ENCODE data around the gene TMEM219. TPM values are rescaled to one million over a fixed set of nuclear protein-coding genes. Genes with fewer than 3 reads are reported as not detected.

The TMEM219 gene
- total RNA-seq, 1 donor from 2014 or later = 88.0 TPM

- TF ChIP-seq, protein P1, sequence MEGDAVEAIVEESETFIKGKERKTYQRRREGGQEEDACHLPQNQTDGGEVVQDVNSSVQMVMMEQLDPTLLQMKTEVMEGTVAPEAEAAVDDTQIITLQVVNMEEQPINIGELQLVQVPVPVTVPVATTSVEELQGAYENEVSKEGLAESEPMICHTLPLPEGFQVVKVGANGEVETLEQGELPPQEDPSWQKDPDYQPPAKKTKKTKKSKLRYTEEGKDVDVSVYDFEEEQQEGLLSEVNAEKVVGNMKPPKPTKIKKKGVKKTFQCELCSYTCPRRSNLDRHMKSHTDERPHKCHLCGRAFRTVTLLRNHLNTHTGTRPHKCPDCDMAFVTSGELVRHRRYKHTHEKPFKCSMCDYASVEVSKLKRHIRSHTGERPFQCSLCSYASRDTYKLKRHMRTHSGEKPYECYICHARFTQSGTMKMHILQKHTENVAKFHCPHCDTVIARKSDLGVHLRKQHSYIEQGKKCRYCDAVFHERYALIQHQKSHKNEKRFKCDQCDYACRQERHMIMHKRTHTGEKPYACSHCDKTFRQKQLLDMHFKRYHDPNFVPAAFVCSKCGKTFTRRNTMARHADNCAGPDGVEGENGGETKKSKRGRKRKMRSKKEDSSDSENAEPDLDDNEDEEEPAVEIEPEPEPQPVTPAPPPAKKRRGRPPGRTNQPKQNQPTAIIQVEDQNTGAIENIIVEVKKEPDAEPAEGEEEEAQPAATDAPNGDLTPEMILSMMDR (IDR thresholded peaks at IDR 0.05; ENCODE audit: partially characterized antibody, unreplicated experiment) = no peak
- Mint-ChIP-seq H3K4me1 (ENCODE audit: low read depth, unreplicated experiment) (no peaks in the 10 kb centered on the region), H3K36me3 (ENCODE audit: unreplicated experiment) (peaks cover 7% of the 10 kb centered on the region), H3K27me3 (ENCODE audit: unreplicated experiment) (peaks cover 10% of the 10 kb centered on the region), H3K4me3 (ENCODE audit: unreplicated experiment) (no peak overlapping the region), H3K9me3 (ENCODE audit: unreplicated experiment) (peaks cover 9% of the 10 kb centered on the region), H3K27ac (ENCODE audit: unreplicated experiment) (no peak overlapping the region)
- no peak for DNase-seq
Observed at GRCh38 chr16:29982560-29983419, 20.9 kb downstream of the TMEM219 start.

- Mint-ChIP-seq H3K4me3 (ENCODE audit: unreplicated experiment) (no peak overlapping the region), H3K27ac (ENCODE audit: unreplicated experiment) (no peak overlapping the region), H3K27me3 (ENCODE audit: unreplicated experiment) (peaks cover 11% of the 10 kb centered on the region), H3K4me1 (ENCODE audit: low read depth, unreplicated experiment) (no peaks in the 10 kb centered on the region), H3K9me3 (ENCODE audit: unreplicated experiment) (peaks cover 9% of the 10 kb centered on the region), H3K36me3 (ENCODE audit: unreplicated experiment) (peaks cover 7% of the 10 kb centered on the region)
- TF ChIP-seq, protein P1 (IDR thresholded peaks at IDR 0.05; ENCODE audit: partially characterized antibody, unreplicated experiment) = no peak
- no peak for DNase-seq
Observed at GRCh38 chr16:29983420-29984136, 21.7 kb downstream of the TMEM219 start.

DNA sequence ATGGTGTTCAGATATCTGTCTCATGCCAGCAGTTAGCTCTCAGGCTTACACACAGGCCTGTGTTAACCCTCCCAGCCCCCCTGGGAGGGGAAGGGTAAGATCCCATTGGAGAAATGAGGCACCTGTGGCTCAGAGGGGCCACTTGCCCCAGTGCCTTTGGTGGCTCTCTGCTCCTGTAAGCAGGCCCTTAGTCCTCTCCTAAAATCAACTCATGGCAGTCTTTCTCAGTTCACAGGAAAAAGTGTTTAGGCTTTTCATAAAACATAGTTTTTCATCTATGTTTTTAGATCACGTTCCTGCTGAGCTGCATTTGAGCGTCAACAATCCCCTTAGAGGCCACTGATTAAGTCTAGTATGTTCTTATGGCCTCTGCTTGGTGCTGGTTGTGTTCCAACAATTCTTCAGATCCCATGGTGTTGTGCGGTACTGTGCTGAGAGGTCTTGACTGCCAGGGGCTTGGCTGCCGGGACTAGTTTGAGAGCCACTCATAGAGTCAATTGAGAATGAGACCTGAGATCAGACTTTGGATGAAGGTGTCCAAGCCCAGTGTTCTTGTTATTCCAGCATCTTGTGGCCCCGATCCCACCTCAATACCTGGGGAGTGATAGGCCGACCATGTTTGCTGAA is 22.4 kb downstream of the TMEM219 start:
- peaks cover 12% of the 10 kb centered on the region for H3K36me3 Mint-ChIP-seq (ENCODE audit: unreplicated experiment)
- peaks cover 15% of the 10 kb centered on the region for H3K27me3 Mint-ChIP-seq (ENCODE audit: unreplicated experiment)
- DNase-seq = no peak
- no peak overlapping the region for H3K27ac Mint-ChIP-seq (ENCODE audit: unreplicated experiment)
- TF ChIP-seq, protein P1 (IDR thresholded peaks at IDR 0.05; ENCODE audit: partially characterized antibody, unreplicated experiment) = no peak
- no peaks in the 10 kb centered on the region for H3K4me1 Mint-ChIP-seq (ENCODE audit: low read depth, unreplicated experiment)
- H3K9me3 Mint-ChIP-seq (ENCODE audit: unreplicated experiment) = peaks cover 9% of the 10 kb centered on the region
- no peak overlapping the region for H3K4me3 Mint-ChIP-seq (ENCODE audit: unreplicated experiment)

DNA sequence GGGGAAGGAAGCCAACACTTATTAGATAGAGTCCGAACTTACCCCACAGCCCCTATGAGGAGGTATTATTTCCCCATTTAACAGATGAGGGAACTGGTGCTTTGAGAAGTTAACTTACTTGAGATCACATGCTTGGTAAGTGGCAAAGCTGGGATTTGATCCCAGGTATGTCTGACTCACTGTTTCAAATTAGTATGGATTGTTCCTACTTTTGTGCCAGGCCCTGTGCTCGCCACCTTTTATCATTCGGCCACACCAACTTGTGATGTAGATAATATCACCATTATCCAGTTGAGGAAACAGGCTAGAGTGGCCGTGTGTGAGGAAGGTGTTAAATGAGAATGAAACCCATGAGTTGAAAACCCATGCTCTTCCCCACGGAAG is 22.9 kb downstream of the TMEM219 start:
- DNase-seq = no peak
- H3K27me3 Mint-ChIP-seq (ENCODE audit: unreplicated experiment) = peaks cover 16% of the 10 kb centered on the region
- no peaks in the 10 kb centered on the region for H3K4me1 Mint-ChIP-seq (ENCODE audit: low read depth, unreplicated experiment)
- peaks cover 12% of the 10 kb centered on the region for H3K36me3 Mint-ChIP-seq (ENCODE audit: unreplicated experiment)
- TF ChIP-seq, protein P1 (IDR thresholded peaks at IDR 0.05; ENCODE audit: partially characterized antibody, unreplicated experiment) = no peak
- H3K4me3 Mint-ChIP-seq (ENCODE audit: unreplicated experiment) = no peak overlapping the region
- H3K9me3 Mint-ChIP-seq (ENCODE audit: unreplicated experiment) = peaks cover 9% of the 10 kb centered on the region
- H3K27ac Mint-ChIP-seq (ENCODE audit: unreplicated experiment) = no peak overlapping the region

All from glutamatergic neuron (in vitro differentiated cells).